Upper lobe of left lung (tissue), 4 donors: Measurements from ENCODE around the gene MYBPHL.

Source experiments
- EP300 ChIP-seq, 4 donors: sonication (generic); formaldehyde crosslinking; IDR thresholded peaks; one replicate each; pipeline ENCODE4 v1.5.1; 2017; ENCODE audit warnings: antibody characterized with exemption in 4 of 4, control low read depth in 2 of 4
- POLR2A ChIP-seq, 4 donors: fragments of 450-650 bp; IDR thresholded peaks; one replicate each; pipeline ENCODE4 v1.5.1; 2016 to 2017; ENCODE audit warnings: antibody characterized with exemption in 4 of 4, mild to moderate bottlenecking in 2 of 4
- TF ChIP-seq, protein P1 (sequence below), 6 experiments: fragments of 450-650 bp in 4 of 6; fragments of 200-600 bp in 2 of 6; sonication (generic) in 2 of 6; IDR thresholded peaks; one replicate each; pipeline ENCODE4 v1.5.1; 2016 to 2019; ENCODE audit warnings: antibody characterized with exemption in 6 of 6

DNA sequence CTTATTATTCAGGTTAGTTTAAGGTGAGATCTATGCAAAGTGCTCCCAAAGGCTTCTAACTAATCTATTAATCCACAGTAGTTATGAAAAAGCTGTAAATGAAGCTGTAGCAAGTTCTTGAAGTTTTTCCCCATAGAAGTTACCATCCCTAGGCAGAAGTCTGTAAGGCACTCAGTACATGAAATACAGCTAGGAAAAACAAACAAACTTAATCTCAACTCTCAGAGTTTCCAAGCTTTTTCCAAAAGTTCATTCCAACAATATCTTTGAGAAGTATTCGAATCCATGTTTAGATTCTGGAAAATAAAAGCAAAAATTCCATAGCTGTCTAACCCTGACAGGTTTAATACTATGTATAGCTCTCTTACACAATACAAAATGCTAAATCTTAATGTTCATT lies 49.7 kb upstream of the MYBPHL start:
- TF ChIP-seq, protein P1, sequence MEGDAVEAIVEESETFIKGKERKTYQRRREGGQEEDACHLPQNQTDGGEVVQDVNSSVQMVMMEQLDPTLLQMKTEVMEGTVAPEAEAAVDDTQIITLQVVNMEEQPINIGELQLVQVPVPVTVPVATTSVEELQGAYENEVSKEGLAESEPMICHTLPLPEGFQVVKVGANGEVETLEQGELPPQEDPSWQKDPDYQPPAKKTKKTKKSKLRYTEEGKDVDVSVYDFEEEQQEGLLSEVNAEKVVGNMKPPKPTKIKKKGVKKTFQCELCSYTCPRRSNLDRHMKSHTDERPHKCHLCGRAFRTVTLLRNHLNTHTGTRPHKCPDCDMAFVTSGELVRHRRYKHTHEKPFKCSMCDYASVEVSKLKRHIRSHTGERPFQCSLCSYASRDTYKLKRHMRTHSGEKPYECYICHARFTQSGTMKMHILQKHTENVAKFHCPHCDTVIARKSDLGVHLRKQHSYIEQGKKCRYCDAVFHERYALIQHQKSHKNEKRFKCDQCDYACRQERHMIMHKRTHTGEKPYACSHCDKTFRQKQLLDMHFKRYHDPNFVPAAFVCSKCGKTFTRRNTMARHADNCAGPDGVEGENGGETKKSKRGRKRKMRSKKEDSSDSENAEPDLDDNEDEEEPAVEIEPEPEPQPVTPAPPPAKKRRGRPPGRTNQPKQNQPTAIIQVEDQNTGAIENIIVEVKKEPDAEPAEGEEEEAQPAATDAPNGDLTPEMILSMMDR (IDR thresholded peaks at IDR 0.05) = no peak
- TF ChIP-seq POLR2A (IDR thresholded peaks at IDR 0.05) (no peak), EP300 (IDR thresholded peaks at IDR 0.05) (no peak)
